Skeletal muscle satellite cell (primary cell): ENCODE results near the gene NDUFA7.
"Not testable (repeated sequence)": the region's sequence is repeated elsewhere in the genome, so short reads cannot be mapped to it uniquely, and the experiment has no call there.

Source experiments
- H3K27me3 ChIP-seq: 2 replicates; pipeline ENCODE4 v1.7.0; 2013; ENCODE audit warnings: low read length; ENCODE audit not compliant: control insufficient read depth, insufficient read depth
- H3K36me3 ChIP-seq: 2 replicates; pipeline ENCODE4 v1.7.0; 2013; ENCODE audit warnings: mild to moderate bottlenecking, control low read depth, low read length; ENCODE audit not compliant: insufficient read depth
- H3K4me1 ChIP-seq: 2 replicates; pipeline ENCODE4 v1.7.0; 2013; ENCODE audit warnings: low read length; ENCODE audit not compliant: control insufficient read depth, insufficient read depth
- H3K4me2 ChIP-seq: 2 replicates; pipeline ENCODE4 v1.7.0; 2013; ENCODE audit warnings: mild to moderate bottlenecking, low read length
- H3K4me3 ChIP-seq: 2 replicates; pipeline ENCODE4 v1.7.0; 2013; ENCODE audit warnings: low read length
- H3K9ac ChIP-seq: 2 replicates; pipeline ENCODE4 v1.7.0; 2013; ENCODE audit warnings: mild to moderate bottlenecking, low read depth, low read length, moderate library complexity
- H3K9me3 ChIP-seq: replicated peaks from 2 replicates; pipeline ENCODE4 v1.7.0; 2013; ENCODE audit warnings: mild to moderate bottlenecking, control low read depth, low read length

Gene NDUFA7

GRCh38 chr19:8357007-8357521, 35.9 kb upstream of the NDUFA7 start:
- Histone ChIP-seq H3K4me2 (no peak overlapping the region), H3K36me3 (no peaks in the 10 kb centered on the region), H3K4me1 (peaks cover 48% of the 10 kb centered on the region), H3K9ac (no peak overlapping the region), H3K27me3 (no peaks in the 10 kb centered on the region), H3K4me3 (no peak overlapping the region), H3K9me3 (no peaks in the 10 kb centered on the region)

- no peaks in the 10 kb centered on the region for H3K36me3 ChIP-seq
- H3K4me3 ChIP-seq, result peak overlapping the region; percentile 6
- no peaks in the 10 kb centered on the region for H3K27me3 ChIP-seq
- peak overlapping the region; percentile 74 for H3K9ac ChIP-seq
- peaks cover 44% of the 10 kb centered on the region for H3K4me1 ChIP-seq
- no peaks in the 10 kb centered on the region for H3K9me3 ChIP-seq
- H3K4me2 ChIP-seq, result peak overlapping the region; percentile 63
Measured at GRCh38 chr19:8355631-8356402, 34.6 kb upstream of the NDUFA7 start.

- not testable (repeated sequence) for H3K27me3 ChIP-seq, H3K9ac ChIP-seq, H3K9me3 ChIP-seq, H3K4me3 ChIP-seq, H3K36me3 ChIP-seq
- Histone ChIP-seq H3K4me2 (peak overlapping the region; percentile 76), H3K4me1 (peaks cover 40% of the 10 kb centered on the region)
Measured at GRCh38 chr19:8352845-8353244, 31.7 kb upstream of the NDUFA7 start.

GRCh38 chr19:8352134-8352827, 31.1 kb upstream of the NDUFA7 start:
- H3K4me2 ChIP-seq, result peak overlapping the region; percentile 76
- peaks cover 39% of the 10 kb centered on the region for H3K4me1 ChIP-seq
- no peaks in the 10 kb centered on the region for H3K36me3 ChIP-seq
- peak overlapping the region; percentile 24 for H3K4me3 ChIP-seq
- H3K9me3 ChIP-seq, result no peaks in the 10 kb centered on the region
- H3K9ac ChIP-seq, result no peak overlapping the region
- H3K27me3 ChIP-seq, result no peaks in the 10 kb centered on the region

GRCh38 chr19:8349629-8350372, 28.6 kb upstream of the NDUFA7 start:
- not testable (repeated sequence) for H3K9ac ChIP-seq, H3K9me3 ChIP-seq, H3K27me3 ChIP-seq, H3K4me3 ChIP-seq, H3K4me2 ChIP-seq, H3K36me3 ChIP-seq
- peaks cover 20% of the 10 kb centered on the region for H3K4me1 ChIP-seq

- Histone ChIP-seq H3K4me1 (peaks cover 3% of the 10 kb centered on the region), H3K9ac (no peak overlapping the region), H3K4me3 (peak overlapping the region; percentile 61), H3K36me3 (no peaks in the 10 kb centered on the region), H3K27me3 (peaks cover 20% of the 10 kb centered on the region), H3K4me2 (peak overlapping the region; percentile 77), H3K9me3 (no peaks in the 10 kb centered on the region)
Measured at GRCh38 chr19:8343483-8343844, 22.3 kb upstream of the NDUFA7 start.

- Histone ChIP-seq H3K4me2 (peak within 1 kb of the TSS; percentile 77), H3K9ac (no peak within 1 kb of the TSS)
Measured at GRCh38 chr19:8342684-8343482, 21.7 kb upstream of the NDUFA7 start, which contains the start of gene KANK3. TSS of gene KANK3 (minus strand) at chr19:8343262. CDS start at chr19:8337828, 5,434 bp downstream.

GRCh38 chr19:8342316-8342683, 21.1 kb upstream of the NDUFA7 start:
- Histone ChIP-seq H3K4me3 (no peak overlapping the region), H3K36me3 (no peaks in the 10 kb centered on the region), H3K4me2 (no peak overlapping the region), H3K4me1 (peaks cover 3% of the 10 kb centered on the region), H3K27me3 (peaks cover 20% of the 10 kb centered on the region), H3K9me3 (no peaks in the 10 kb centered on the region), H3K9ac (no peak overlapping the region)

More at GRCh38 chr19:8342684-8343482, 21.7 kb upstream of the NDUFA7 start, which contains the start of gene KANK3:
- Histone ChIP-seq H3K4me3 (peak within 1 kb of the TSS; percentile 61), H3K9me3 (no peaks in the 10 kb centered on the region), H3K27me3 (peaks cover 20% of the 10 kb centered on the region), H3K36me3 (no peaks in the 10 kb centered on the region), H3K4me1 (peaks cover 3% of the 10 kb centered on the region)

- not testable (repeated sequence) for H3K9me3 ChIP-seq, H3K36me3 ChIP-seq, H3K4me1 ChIP-seq, H3K4me3 ChIP-seq, H3K9ac ChIP-seq, H3K4me2 ChIP-seq
- H3K27me3 ChIP-seq, result peaks cover 20% of the 10 kb centered on the region
Measured at GRCh38 chr19:8341504-8341903, 20.3 kb upstream of the NDUFA7 start.

- Histone ChIP-seq H3K9ac (no peak overlapping the region), H3K36me3 (no peaks in the 10 kb centered on the region), H3K27me3 (peaks cover 24% of the 10 kb centered on the region), H3K4me3 (no peak overlapping the region), H3K9me3 (no peaks in the 10 kb centered on the region), H3K4me2 (no peak overlapping the region), H3K4me1 (peaks cover 3% of the 10 kb centered on the region)
Measured at GRCh38 chr19:8340341-8341096, 19.3 kb upstream of the NDUFA7 start.
